ENCODE data around the gene MED25. TPM values are rescaled to one million over a fixed set of nuclear protein-coding genes. Genes with fewer than 3 reads are reported as not detected.

MED25 gene
- total and polyA plus RNA-seq, 9 of the 15 experiments (the other 6 are each of a cell fraction or from before 2014, with no cell fraction given): 4.1 to 93.9 (median 19.3) TPM

DNA sequence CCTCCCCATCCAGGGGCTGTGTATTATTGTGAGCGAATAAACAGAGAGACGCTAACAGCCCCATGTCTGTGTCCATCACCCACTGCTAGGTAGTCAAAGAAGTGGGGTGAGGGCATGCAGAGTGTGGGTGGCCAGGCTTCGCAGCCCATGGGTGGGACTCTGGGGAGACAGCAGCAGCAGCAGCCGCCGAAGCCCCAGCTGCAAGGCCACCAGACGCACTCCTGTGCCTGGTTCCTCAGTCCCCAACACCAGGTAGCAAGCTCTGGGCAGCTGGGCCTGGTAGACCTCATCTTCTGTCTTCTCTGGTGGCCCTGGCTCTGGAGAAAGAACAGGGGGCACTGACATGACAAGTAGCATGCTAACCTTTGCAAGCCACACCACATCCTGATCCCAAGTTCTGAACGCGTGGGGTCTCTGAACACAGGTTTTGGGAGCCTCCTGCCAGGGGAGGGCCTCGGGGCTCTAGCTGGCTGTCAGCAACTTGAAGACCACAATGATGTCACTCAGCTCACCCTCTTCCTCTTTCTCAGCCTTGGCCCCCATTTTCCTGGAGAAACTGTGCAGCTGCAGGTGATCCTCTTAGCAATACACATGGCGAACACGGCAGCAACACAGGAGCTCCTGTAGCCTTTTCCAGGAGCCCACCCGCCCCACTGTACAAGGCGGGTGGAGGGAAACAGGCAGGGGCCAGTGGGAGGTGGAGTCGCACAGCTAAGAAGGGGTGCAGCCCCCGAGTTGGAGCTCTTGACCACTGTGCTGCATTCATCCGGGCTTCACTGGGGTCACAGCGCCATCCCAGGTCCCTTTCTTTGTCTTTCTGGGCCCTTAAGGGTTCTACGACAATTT is 10.8 kb upstream of the MED25 start (continued):
- TF ChIP-seq TBP (optimal IDR thresholded peaks at IDR 0.05; ENCODE audit: low read depth, low read length): no peak
- no peak for TF ChIP-seq DACH1 (IDR thresholded peaks at IDR 0.05; ENCODE audit: partially characterized antibody)
- TF ChIP-seq ADNP (tag; IDR thresholded peaks at IDR 0.05): no peak
- TF ChIP-seq CTBP1 (IDR thresholded peaks at IDR 0.05; ENCODE audit: borderline replicate concordance): no peak
- TF ChIP-seq, protein P1, sequence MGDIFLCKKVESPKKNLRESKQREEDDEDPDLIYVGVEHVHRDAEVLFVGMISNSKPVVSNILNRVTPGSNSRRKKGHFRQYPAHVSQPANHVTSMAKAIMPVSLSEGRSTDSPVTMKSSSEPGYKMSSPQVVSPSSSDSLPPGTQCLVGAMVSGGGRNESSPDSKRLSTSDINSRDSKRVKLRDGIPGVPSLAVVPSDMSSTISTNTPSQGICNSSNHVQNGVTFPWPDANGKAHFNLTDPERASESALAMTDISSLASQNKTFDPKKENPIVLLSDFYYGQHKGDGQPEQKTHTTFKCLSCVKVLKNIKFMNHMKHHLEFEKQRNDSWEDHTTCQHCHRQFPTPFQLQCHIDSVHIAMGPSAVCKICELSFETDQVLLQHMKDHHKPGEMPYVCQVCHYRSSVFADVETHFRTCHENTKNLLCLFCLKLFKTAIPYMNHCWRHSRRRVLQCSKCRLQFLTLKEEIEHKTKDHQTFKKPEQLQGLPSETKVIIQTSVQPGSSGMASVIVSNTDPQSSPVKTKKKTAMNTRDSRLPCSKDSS (IDR thresholded peaks at IDR 0.05; ENCODE audit: low read depth, partially characterized antibody): no peak
- no peak for TF ChIP-seq FOS (IDR thresholded peaks at IDR 0.05; ENCODE audit: extremely low read depth, insufficient read length)
- no peak for TF ChIP-seq GATAD2A (IDR thresholded peaks at IDR 0.05)
- no peak for TF ChIP-seq KHSRP (IDR thresholded peaks at IDR 0.05)
- no peak for TF ChIP-seq TCF7 (IDR thresholded peaks at IDR 0.05; ENCODE audit: borderline replicate concordance)
- TF ChIP-seq, protein P2, sequence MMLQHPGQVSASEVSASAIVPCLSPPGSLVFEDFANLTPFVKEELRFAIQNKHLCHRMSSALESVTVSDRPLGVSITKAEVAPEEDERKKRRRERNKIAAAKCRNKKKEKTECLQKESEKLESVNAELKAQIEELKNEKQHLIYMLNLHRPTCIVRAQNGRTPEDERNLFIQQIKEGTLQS (IDR thresholded peaks at IDR 0.05): peak; percentile 23; the same call in 1 of the 2 replicates
- TF ChIP-seq, protein P2 (CRISPR knock-in tag; conservative IDR thresholded peaks at IDR 0.05): no peak
- no peak for TF ChIP-seq BMI1 (IDR thresholded peaks at IDR 0.05; ENCODE audit: low read length)
- TF ChIP-seq, protein P3, sequence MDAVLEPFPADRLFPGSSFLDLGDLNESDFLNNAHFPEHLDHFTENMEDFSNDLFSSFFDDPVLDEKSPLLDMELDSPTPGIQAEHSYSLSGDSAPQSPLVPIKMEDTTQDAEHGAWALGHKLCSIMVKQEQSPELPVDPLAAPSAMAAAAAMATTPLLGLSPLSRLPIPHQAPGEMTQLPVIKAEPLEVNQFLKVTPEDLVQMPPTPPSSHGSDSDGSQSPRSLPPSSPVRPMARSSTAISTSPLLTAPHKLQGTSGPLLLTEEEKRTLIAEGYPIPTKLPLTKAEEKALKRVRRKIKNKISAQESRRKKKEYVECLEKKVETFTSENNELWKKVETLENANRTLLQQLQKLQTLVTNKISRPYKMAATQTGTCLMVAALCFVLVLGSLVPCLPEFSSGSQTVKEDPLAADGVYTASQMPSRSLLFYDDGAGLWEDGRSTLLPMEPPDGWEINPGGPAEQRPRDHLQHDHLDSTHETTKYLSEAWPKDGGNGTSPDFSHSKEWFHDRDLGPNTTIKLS (IDR thresholded peaks at IDR 0.05; ENCODE audit: borderline replicate concordance, low read depth): no peak
- TF ChIP-seq KLF1 (tag; IDR thresholded peaks at IDR 0.05): no peak
- no peak for TF ChIP-seq XRCC4 (IDR thresholded peaks at IDR 0.05; ENCODE audit: extremely low read depth, insufficient read depth, insufficient read length)
- no peak for TF ChIP-seq ZSCAN29 (IDR thresholded peaks at IDR 0.05)

All from K562 (cell line).